Fibroblast of lung (primary cell): ENCODE results near the gene LRRC53. TPM values are rescaled to one million over a fixed set of nuclear protein-coding genes. Genes with fewer than 3 reads are reported as not detected.

Source experiments
- DNase-seq, 2 donors: peaks; one replicate each; pipeline versions ENCODE4 v3.0.0 to v3.0.0-alpha.2; 2010; ENCODE audit warnings: low read depth in 2 of 2
- H2AFZ ChIP-seq: 2 replicates; pipeline ENCODE4 v1.5.1; 2012; ENCODE audit warnings: low read length, control low read depth, inconsistent platforms
- H3K27ac ChIP-seq: 2 replicates; pipeline ENCODE4 v1.5.1; 2011; ENCODE audit warnings: low read length, control low read depth; ENCODE audit not compliant: insufficient read depth
- H3K27me3 ChIP-seq: 2 replicates; pipeline ENCODE4 v1.5.1; 2011; ENCODE audit warnings: mild to moderate bottlenecking, low read length; ENCODE audit not compliant: control insufficient read depth, insufficient read depth
- H3K36me3 ChIP-seq: 2 replicates; pipeline ENCODE4 v1.5.1; 2011; ENCODE audit warnings: low read length; ENCODE audit not compliant: control insufficient read depth, insufficient read depth
- H3K4me1 ChIP-seq: 2 replicates; pipeline ENCODE4 v1.5.1; 2011; ENCODE audit warnings: low read length; ENCODE audit not compliant: control insufficient read depth, insufficient read depth; ENCODE audit errors: extremely low read depth
- H3K4me2 ChIP-seq: 2 replicates; pipeline ENCODE4 v1.5.1; 2011; ENCODE audit warnings: low read length, control low read depth; ENCODE audit not compliant: insufficient read depth; ENCODE audit errors: extremely low read depth
- H3K4me3 ChIP-seq, 4 experiments: fragments of 200-600 bp in 1 of 4; sonication (generic) in 1 of 4; replicated peaks in 1 of 4; 2 replicates each; pipeline ENCODE4 v1.5.1; 2011 to 2016; ENCODE audit warnings: low read length in 4 of 4, low read depth in 3 of 4, mild to moderate bottlenecking in 3 of 4, control low read depth in 2 of 4, inconsistent platforms in 1 of 4, mixed read lengths in 1 of 4; ENCODE audit not compliant: insufficient read depth in 1 of 4; ENCODE audit errors: control extremely low read depth in 1 of 4
- H3K79me2 ChIP-seq: 2 replicates; pipeline ENCODE4 v1.5.1; 2012; ENCODE audit warnings: mild to moderate bottlenecking, low read length, inconsistent platforms; ENCODE audit not compliant: control insufficient read depth, insufficient read depth
- H3K9ac ChIP-seq: 2 replicates; pipeline ENCODE4 v1.5.1; 2011; ENCODE audit warnings: mild to moderate bottlenecking, low read length, control low read depth; ENCODE audit not compliant: insufficient read depth
- H3K9me3 ChIP-seq: 2 replicates; pipeline ENCODE4 v1.5.1; 2012; ENCODE audit warnings: low read depth, low read length; ENCODE audit not compliant: control insufficient read depth, insufficient read depth
- H4K20me1 ChIP-seq: 2 replicates; pipeline ENCODE4 v1.5.1; 2011; ENCODE audit warnings: low read length; ENCODE audit not compliant: control insufficient read depth, insufficient read depth; ENCODE audit errors: extremely low read depth
- EZH2 ChIP-seq: IDR thresholded peaks from 2 replicates; pipeline ENCODE4 v1.5.1; 2012; ENCODE audit warnings: low read length, control low read depth, mild to moderate bottlenecking; ENCODE audit errors: missing control alignments
- polyA plus RNA-seq, 2 donors: library from polyadenylated mRNA; depleted of rRNA in 1 of 2; stranded (reverse) in 1 of 2; unstranded in 1 of 2; fragments of >200 nt; gene quantifications; 2 replicates each; pipeline ENCODE4 v1.2.1, GENCODE V29; 2011 to 2012; ENCODE audit warnings: missing spikeins in 1 of 2
- total RNA-seq: library from RNA; depleted of rRNA; stranded (reverse); fragments of >200 nt; gene quantifications from 2 replicates; pipeline ENCODE4 v1.2.1, GENCODE V29; 2014
- TF ChIP-seq, protein P1 (sequence below), 2 donors: IDR thresholded peaks in 1 of 2; conservative IDR thresholded peaks in 1 of 2; 1 replicate in 1 of 2; 2 replicates in 1 of 2; pipeline ENCODE4 v1.5.1; 2011 to 2012; ENCODE audit warnings: low read length in 2 of 2, control low read depth in 1 of 2, inconsistent platforms in 1 of 2, low read depth in 1 of 2, mild to moderate bottlenecking in 1 of 2

LRRC53 gene
- total and polyA plus RNA-seq, 2 donors (not counting 1 experiment from before 2014, with no cell fraction given): not detected

GRCh38 chr1:74470251-74470650, 42.2 kb downstream of the LRRC53 start:
- Histone ChIP-seq H3K9me3 (no peaks in the 10 kb centered on the region), H3K4me3 (no peak overlapping the region), H3K4me1 (no peaks in the 10 kb centered on the region), H2AFZ (no peak overlapping the region), H3K27me3 (no peaks in the 10 kb centered on the region), H3K36me3 (no peaks in the 10 kb centered on the region), H4K20me1 (no peaks in the 10 kb centered on the region), H3K27ac (no peak overlapping the region), H3K4me2 (no peak overlapping the region), H3K9ac (no peak overlapping the region), H3K79me2 (no peaks in the 10 kb centered on the region)
- peak in 1 of 2 donors; percentile 8 for DNase-seq
- no peak for TF ChIP-seq EZH2
- TF ChIP-seq, protein P1, sequence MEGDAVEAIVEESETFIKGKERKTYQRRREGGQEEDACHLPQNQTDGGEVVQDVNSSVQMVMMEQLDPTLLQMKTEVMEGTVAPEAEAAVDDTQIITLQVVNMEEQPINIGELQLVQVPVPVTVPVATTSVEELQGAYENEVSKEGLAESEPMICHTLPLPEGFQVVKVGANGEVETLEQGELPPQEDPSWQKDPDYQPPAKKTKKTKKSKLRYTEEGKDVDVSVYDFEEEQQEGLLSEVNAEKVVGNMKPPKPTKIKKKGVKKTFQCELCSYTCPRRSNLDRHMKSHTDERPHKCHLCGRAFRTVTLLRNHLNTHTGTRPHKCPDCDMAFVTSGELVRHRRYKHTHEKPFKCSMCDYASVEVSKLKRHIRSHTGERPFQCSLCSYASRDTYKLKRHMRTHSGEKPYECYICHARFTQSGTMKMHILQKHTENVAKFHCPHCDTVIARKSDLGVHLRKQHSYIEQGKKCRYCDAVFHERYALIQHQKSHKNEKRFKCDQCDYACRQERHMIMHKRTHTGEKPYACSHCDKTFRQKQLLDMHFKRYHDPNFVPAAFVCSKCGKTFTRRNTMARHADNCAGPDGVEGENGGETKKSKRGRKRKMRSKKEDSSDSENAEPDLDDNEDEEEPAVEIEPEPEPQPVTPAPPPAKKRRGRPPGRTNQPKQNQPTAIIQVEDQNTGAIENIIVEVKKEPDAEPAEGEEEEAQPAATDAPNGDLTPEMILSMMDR (conservative IDR thresholded peaks at IDR 0.05 in 1 of 2, IDR thresholded peaks at IDR 0.05 in 1 of 2; ENCODE audit: low read depth in 1 of 2, low read length in 2 of 2): no peak

- Histone ChIP-seq H3K9ac (no peak overlapping the region), H3K4me1 (no peaks in the 10 kb centered on the region), H3K4me2 (no peak overlapping the region), H3K36me3 (no peaks in the 10 kb centered on the region), H3K4me3 (no peak overlapping the region), H4K20me1 (no peaks in the 10 kb centered on the region), H2AFZ (no peak overlapping the region), H3K27me3 (no peaks in the 10 kb centered on the region), H3K27ac (no peak overlapping the region), H3K79me2 (no peaks in the 10 kb centered on the region), H3K9me3 (no peaks in the 10 kb centered on the region)
- peak; percentile 39 to 40 for DNase-seq
- TF ChIP-seq, protein P1 (conservative IDR thresholded peaks at IDR 0.05 in 1 of 2, IDR thresholded peaks at IDR 0.05 in 1 of 2; ENCODE audit: low read depth in 1 of 2, low read length in 2 of 2): peak; percentile 56 to 59
- no peak for TF ChIP-seq EZH2
Measured at GRCh38 chr1:74468982-74469603, 43.3 kb downstream of the LRRC53 start.

DNA sequence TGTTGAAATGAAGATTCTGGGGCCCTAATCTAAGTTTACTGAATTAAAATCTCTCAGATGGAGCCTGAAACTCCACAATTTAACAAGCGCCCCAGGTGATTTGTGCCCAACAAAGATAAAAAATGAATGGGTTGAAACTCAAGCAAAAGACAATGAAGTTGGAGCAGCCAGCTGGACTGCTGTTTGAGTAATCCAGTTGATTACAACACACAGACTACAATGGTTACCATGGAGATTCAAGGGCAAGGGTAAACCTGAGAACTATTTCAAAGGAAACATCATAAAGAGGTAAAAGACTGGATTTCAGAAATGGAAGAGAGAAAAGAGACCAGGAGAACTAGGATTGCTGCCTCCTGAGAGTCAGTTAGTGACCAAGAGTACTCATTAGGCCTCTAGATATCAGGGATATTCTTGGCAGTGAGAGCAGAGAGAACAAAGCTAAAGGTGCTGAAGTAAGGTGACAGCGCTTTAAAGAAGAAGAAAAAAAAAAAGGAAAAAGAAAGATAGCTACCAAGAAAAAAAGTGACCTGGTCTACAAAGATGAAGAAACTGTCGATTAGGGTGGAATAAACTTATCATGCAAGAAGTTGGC, 44.5 kb downstream of the LRRC53 start:
- H3K4me2 ChIP-seq: no peak overlapping the region
- no peaks in the 10 kb centered on the region for H3K36me3 ChIP-seq
- H3K9me3 ChIP-seq: no peaks in the 10 kb centered on the region
- H4K20me1 ChIP-seq: no peaks in the 10 kb centered on the region
- no peak overlapping the region for H3K4me3 ChIP-seq
- no peak overlapping the region for H3K9ac ChIP-seq
- DNase-seq: peak in 1 of 2 donors; percentile 16
- no peaks in the 10 kb centered on the region for H3K4me1 ChIP-seq
- no peak for TF ChIP-seq EZH2
- TF ChIP-seq, protein P1 (conservative IDR thresholded peaks at IDR 0.05 in 1 of 2, IDR thresholded peaks at IDR 0.05 in 1 of 2; ENCODE audit: low read depth in 1 of 2, low read length in 2 of 2): no peak
- H2AFZ ChIP-seq: no peak overlapping the region
- no peak overlapping the region for H3K27ac ChIP-seq
- no peaks in the 10 kb centered on the region for H3K79me2 ChIP-seq
- H3K27me3 ChIP-seq: no peaks in the 10 kb centered on the region
